ENCODE data around the gene OR6B1.

Gene OR6B1

GRCh38 chr7:144000020-144000419 lies at the start of gene OR6B1:
OR6B1 (plus strand) TSS chr7:144000320; CDS start chr7:144003997, 3,677 bp downstream.
- no peak for DNase-seq (ENCODE audit: low read depth in 4 of 4, low spot score in 1 of 4)

GRCh38 chr7:143953421-143953820 lies 46.7 kb upstream of the OR6B1 start:
- no peak for DNase-seq (ENCODE audit: low read depth in 4 of 4, low spot score in 1 of 4)

- DNase-seq (ENCODE audit: low read depth in 4 of 4, low spot score in 1 of 4): no peak
These were observed 46.0 kb upstream of the OR6B1 start for GRCh38 chr7:143954135-143954534.

- no peak for DNase-seq (ENCODE audit: low read depth in 4 of 4, low spot score in 1 of 4)
These were observed 45.6 kb upstream of the OR6B1 start, which contains the start of gene OR2F1 for GRCh38 chr7:143954544-143954943. OR2F1 (plus strand) TSS chr7:143954844; CDS start chr7:143959971, 5,127 bp downstream.

- DNase-seq (ENCODE audit: low read depth in 4 of 4, low spot score in 1 of 4): no peak
These were observed 41.3 kb upstream of the OR6B1 start for GRCh38 chr7:143958781-143959180.

GRCh38 chr7:143960813-143961610 lies 39.1 kb upstream of the OR6B1 start:
- DNase-seq (ENCODE audit: low read depth in 4 of 4, low spot score in 1 of 4): no peak

- no peak for DNase-seq (ENCODE audit: low read depth in 4 of 4, low spot score in 1 of 4)
These were observed 34.8 kb upstream of the OR6B1 start for GRCh38 chr7:143965280-143965679.

GRCh38 chr7:143967398-143967797 lies 32.7 kb upstream of the OR6B1 start:
- no peak for DNase-seq (ENCODE audit: low read depth in 4 of 4, low spot score in 1 of 4)

GRCh38 chr7:143973870-143974416 lies 26.2 kb upstream of the OR6B1 start:
- no peak for DNase-seq (ENCODE audit: low read depth in 4 of 4, low spot score in 1 of 4)

- no peak for DNase-seq (ENCODE audit: low read depth in 4 of 4, low spot score in 1 of 4)
These were observed 25.7 kb upstream of the OR6B1 start for GRCh38 chr7:143974459-143974858.

- no peak for DNase-seq (ENCODE audit: low read depth in 4 of 4, low spot score in 1 of 4)
These were observed 24.5 kb upstream of the OR6B1 start for GRCh38 chr7:143975617-143976016.

- no peak for DNase-seq (ENCODE audit: low read depth in 4 of 4, low spot score in 1 of 4)
These were observed 21.5 kb upstream of the OR6B1 start for GRCh38 chr7:143978585-143978984.

- DNase-seq (ENCODE audit: low read depth in 4 of 4, low spot score in 1 of 4): no peak
These were observed 20.8 kb upstream of the OR6B1 start for GRCh38 chr7:143979359-143979758.

GRCh38 chr7:143979998-143980397 lies 20.1 kb upstream of the OR6B1 start:
- DNase-seq (ENCODE audit: low read depth in 4 of 4, low spot score in 1 of 4): no peak

- DNase-seq (ENCODE audit: low read depth in 4 of 4, low spot score in 1 of 4): no peak
These were observed 19.2 kb upstream of the OR6B1 start for GRCh38 chr7:143980746-143981510.

GRCh38 chr7:143983960-143984359 lies 16.2 kb upstream of the OR6B1 start:
- no peak for DNase-seq (ENCODE audit: low read depth in 4 of 4, low spot score in 1 of 4)

- no peak for DNase-seq (ENCODE audit: low read depth in 4 of 4, low spot score in 1 of 4)
These were observed 12.6 kb upstream of the OR6B1 start for GRCh38 chr7:143987513-143987912.

- DNase-seq (ENCODE audit: low read depth in 4 of 4, low spot score in 1 of 4): no peak
These were observed 11.0 kb upstream of the OR6B1 start for GRCh38 chr7:143988976-143989745.

- no peak for DNase-seq (ENCODE audit: low read depth in 4 of 4, low spot score in 1 of 4)
These were observed 7.5 kb upstream of the OR6B1 start for GRCh38 chr7:143992670-143993069.

- no peak for DNase-seq (ENCODE audit: low read depth in 4 of 4, low spot score in 1 of 4)
These were observed 6.2 kb upstream of the OR6B1 start for GRCh38 chr7:143993924-143994323.

GRCh38 chr7:144001543-144001942 lies 1.4 kb downstream of the OR6B1 start:
- no peak for DNase-seq (ENCODE audit: low read depth in 4 of 4, low spot score in 1 of 4)
